ENCODE measurements around the gene MARCKS.
A peak's percentile ranks its signal among the peaks of the same experiment; 100 is the strongest.

The MARCKS gene

DNA sequence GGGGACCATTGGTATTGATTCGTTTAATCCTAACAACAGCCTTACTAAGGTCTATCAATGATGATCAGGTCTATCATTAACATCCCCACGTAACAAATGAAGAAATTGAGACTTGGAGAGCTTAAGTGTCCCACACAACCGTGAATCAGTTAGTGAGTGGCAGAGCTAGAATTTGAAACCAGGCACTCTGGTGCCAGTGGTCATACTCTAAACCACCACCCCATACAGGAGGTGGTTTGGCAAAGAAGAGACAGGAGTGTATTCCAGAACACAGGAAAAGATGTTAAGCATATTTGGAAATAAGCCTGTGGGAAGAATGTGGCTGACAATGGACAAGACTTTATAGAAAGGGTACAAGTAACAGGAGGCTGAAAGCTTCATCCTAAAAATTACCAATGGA lies 35.7 kb upstream of the MARCKS start:
- no peak for DNase-seq (ENCODE audit: low read depth)
- no peak overlapping the region for H3K4me3 ChIP-seq (ENCODE audit: low read length)
- TF ChIP-seq, protein P1, sequence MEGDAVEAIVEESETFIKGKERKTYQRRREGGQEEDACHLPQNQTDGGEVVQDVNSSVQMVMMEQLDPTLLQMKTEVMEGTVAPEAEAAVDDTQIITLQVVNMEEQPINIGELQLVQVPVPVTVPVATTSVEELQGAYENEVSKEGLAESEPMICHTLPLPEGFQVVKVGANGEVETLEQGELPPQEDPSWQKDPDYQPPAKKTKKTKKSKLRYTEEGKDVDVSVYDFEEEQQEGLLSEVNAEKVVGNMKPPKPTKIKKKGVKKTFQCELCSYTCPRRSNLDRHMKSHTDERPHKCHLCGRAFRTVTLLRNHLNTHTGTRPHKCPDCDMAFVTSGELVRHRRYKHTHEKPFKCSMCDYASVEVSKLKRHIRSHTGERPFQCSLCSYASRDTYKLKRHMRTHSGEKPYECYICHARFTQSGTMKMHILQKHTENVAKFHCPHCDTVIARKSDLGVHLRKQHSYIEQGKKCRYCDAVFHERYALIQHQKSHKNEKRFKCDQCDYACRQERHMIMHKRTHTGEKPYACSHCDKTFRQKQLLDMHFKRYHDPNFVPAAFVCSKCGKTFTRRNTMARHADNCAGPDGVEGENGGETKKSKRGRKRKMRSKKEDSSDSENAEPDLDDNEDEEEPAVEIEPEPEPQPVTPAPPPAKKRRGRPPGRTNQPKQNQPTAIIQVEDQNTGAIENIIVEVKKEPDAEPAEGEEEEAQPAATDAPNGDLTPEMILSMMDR (conservative IDR thresholded peaks at IDR 0.05; ENCODE audit: low read depth, low read length), result no peak

DNA sequence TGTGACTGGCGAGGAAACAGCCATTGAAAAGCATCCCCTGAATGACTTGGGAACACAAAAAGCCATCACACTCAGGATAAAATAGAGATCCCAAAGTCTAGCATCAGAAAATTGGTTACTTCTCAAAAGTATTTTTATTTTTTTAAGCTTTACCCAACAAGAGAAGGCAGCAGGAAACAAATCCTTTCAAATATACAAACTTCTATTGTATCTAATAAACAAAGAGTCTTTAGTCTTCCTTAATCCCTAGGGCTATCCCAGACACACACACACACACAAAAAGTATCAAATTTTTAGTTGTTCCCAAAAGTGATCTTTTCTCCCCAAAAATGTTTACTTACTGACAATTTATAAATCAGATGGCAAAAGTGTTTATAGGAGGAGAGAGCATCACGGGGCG lies 33.2 kb upstream of the MARCKS start:
- DNase-seq (ENCODE audit: low read depth), result no peak
- TF ChIP-seq, protein P1 (conservative IDR thresholded peaks at IDR 0.05; ENCODE audit: low read depth, low read length), result no peak
- no peak overlapping the region for H3K4me3 ChIP-seq (ENCODE audit: low read length)

DNA sequence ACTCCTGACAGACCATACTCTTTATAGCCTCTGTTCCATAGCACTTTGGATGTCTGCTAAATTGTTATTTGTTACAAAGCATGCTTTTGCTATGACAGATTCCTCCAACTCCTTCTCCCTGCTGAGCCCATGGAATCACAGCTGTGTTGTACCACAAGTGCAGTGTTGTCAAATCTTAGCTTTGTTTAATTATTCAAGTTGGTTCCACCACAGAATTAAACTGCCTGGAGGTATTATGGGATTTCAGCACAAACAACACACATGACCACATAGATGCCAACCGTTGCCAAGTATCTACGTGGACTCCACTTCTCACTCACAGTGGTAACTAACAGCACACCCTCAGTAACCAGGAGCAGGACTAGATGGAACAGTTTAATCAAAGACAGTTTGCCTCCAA lies 32.7 kb upstream of the MARCKS start:
- TF ChIP-seq, protein P1 (conservative IDR thresholded peaks at IDR 0.05; ENCODE audit: low read depth, low read length), result no peak
- no peak overlapping the region for H3K4me3 ChIP-seq (ENCODE audit: low read length)
- DNase-seq (ENCODE audit: low read depth), result peak; percentile 34

DNA sequence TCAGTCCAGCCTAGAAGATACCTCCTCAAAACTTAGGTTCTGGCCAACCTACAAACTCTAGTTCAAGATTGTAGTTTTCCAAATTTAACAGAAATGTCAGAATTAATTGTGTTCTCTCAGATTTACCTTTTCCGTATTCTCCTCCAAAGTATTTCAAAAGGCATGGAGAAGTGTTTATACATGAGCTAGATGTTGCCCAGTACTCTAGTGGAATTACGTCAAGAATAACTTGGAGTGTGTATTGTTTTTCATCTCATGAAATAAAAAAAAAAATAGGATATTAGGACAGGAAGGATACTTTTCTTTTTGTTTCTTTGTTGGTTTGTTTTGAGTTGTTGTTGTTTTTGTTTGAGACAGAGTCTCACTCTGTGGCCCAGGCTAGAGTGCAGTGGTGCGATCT lies 32.3 kb upstream of the MARCKS start:
- H3K4me3 ChIP-seq (ENCODE audit: low read length), result no peak overlapping the region
- TF ChIP-seq, protein P1 (conservative IDR thresholded peaks at IDR 0.05; ENCODE audit: low read depth, low read length), result no peak
- no peak for DNase-seq (ENCODE audit: low read depth)

DNA sequence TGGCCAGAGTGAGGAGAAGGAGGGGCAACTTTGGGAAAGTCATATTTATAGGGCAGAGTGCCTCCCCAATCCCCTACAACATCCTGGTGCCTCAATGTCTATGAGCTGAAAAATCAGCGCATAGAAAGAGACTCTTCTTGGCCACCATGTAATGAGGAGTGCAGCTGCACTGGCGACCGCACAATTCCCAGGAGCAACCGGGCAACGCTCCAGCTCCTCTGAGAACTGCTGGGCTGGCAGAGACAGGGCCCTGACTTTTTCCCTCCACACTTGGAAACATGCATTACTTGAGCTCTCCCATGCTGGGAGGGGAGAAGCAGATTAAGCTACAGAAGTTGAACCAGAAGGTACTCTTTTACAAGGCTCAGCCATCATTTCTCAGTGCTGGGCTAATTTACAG lies 31.4 kb upstream of the MARCKS start:
- TF ChIP-seq, protein P1 (conservative IDR thresholded peaks at IDR 0.05; ENCODE audit: low read depth, low read length), result no peak
- H3K4me3 ChIP-seq (ENCODE audit: low read length), result no peak overlapping the region
- DNase-seq (ENCODE audit: low read depth), result peak; percentile 77

DNA sequence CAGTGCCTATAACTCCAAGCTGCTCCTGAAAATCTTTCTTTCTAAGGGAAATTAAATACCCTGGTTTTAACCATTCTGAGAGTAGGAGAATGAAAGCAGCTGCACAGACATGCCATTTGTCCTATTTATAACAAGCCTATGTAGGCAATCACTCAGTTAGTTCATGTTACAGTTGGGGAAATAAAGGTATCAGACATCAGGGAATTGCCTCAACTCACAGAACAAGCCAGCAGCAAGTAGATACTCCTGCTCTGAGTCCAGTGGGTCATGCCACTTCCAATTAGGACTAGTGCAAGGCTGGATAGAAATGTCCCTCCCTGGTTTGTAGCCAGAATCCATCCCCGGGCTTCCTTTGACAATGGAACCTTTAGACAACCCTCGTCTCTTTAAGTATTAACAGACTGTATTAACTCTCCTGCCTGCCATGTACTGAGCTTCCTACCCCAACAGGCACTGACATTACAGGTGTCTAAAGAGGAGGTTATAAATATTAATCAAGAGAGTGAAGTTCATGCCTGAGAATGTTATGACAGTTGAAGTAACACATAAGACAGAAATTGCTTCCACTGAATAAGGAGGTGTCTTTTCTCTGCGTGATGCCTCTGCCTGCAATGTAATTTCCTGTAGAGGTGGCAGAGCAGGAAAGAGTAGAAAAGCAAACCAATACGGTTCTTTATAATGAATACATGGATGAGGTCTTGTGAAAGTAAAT lies 28.0 kb upstream of the MARCKS start:
- TF ChIP-seq, protein P1 (conservative IDR thresholded peaks at IDR 0.05; ENCODE audit: low read depth, low read length), result no peak
- H3K4me3 ChIP-seq (ENCODE audit: low read length), result no peak overlapping the region

DNA sequence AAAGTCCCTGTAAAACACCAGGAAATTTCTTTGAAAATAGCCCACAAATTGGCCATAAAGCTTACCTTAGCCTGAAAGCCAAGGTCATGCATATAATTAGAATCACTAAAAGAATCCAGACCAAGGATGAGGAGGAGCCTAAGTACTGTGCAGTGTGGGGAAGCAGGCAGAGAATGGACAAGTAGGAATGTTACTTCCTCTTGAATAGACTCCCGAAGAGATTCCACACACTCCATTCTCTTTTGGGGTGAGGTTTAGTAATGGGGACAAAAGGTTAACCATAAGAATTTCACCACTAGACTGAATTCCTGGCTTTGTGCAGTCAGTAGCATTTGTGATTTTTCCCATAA lies 27.5 kb upstream of the MARCKS start:
- no peak overlapping the region for H3K4me3 ChIP-seq (ENCODE audit: low read length)
- peak; percentile 40 for DNase-seq (ENCODE audit: low read depth)
- TF ChIP-seq, protein P1 (conservative IDR thresholded peaks at IDR 0.05; ENCODE audit: low read depth, low read length), result no peak

More for the DNA sequence above, 28.0 kb upstream of the MARCKS start:
- DNase-seq (ENCODE audit: low read depth), result no peak

Measured in retinal pigment epithelial cell (primary cell).